HEK293T (cell line): ENCODE results near the gene CATSPERD.
"Not testable (repeated sequence)": the region's sequence is repeated elsewhere in the genome, so short reads cannot be mapped to it uniquely, and the experiment has no call there.

Experiments
- CTCF ChIA-PET: fragments of 350-600 bp; formaldehyde crosslinking; extraction: SDS; loops from one replicate; lab custom pipeline; 2021; ENCODE audit warnings: antibody characterized with exemption, inconsistent platforms; lab: Yijun Ruan, JAX
- POLR2A ChIA-PET: fragments of 350-600 bp; formaldehyde crosslinking; extraction: SDS; loops from one replicate; lab custom pipeline; 2020; ENCODE audit warnings: antibody characterized with exemption, inconsistent platforms; lab: Yijun Ruan, JAX
- DNase-seq: peaks from one replicate; pipeline ENCODE4 v3.0.0; 2012; ENCODE audit warnings: mixed read lengths; ENCODE audit errors: extremely low spot score
- ARNT ChIP-seq: fragments of 450-650 bp; IDR thresholded peaks from 2 replicates; pipeline ENCODE4 v1.6.1; 2017; ENCODE audit warnings: mild to moderate bottlenecking
- BHLHE40 ChIP-seq: fragments of 450-650 bp; IDR thresholded peaks from 2 replicates; pipeline ENCODE4 v1.6.1; 2016; ENCODE audit warnings: mild to moderate bottlenecking, moderate library complexity, borderline replicate concordance
- CTBP1 ChIP-seq: fragments of 450-650 bp; IDR thresholded peaks from 2 replicates; pipeline ENCODE4 v1.6.1; 2016; ENCODE audit warnings: borderline replicate concordance
- ELF4 ChIP-seq: fragments of 450-650 bp; IDR thresholded peaks from 2 replicates; pipeline ENCODE4 v1.6.1; 2017; ENCODE audit warnings: antibody characterized with exemption
- FOXA1 ChIP-seq: fragments of 450-650 bp; IDR thresholded peaks from 2 replicates; pipeline ENCODE4 v1.6.1; 2016; ENCODE audit warnings: mild to moderate bottlenecking
- FOXK2 ChIP-seq: fragments of 450-650 bp; IDR thresholded peaks from 2 replicates; pipeline ENCODE4 v1.6.1; 2016; ENCODE audit warnings: mild to moderate bottlenecking
- FOXM1 ChIP-seq: fragments of 450-650 bp; IDR thresholded peaks from 2 replicates; pipeline ENCODE4 v1.6.1; 2017; ENCODE audit warnings: mild to moderate bottlenecking, borderline replicate concordance
- HDGF ChIP-seq: fragments of 450-650 bp; IDR thresholded peaks from 2 replicates; pipeline ENCODE4 v1.6.1; 2017; ENCODE audit warnings: antibody characterized with exemption, borderline replicate concordance
- L3MBTL2 ChIP-seq: fragments of 450-650 bp; conservative IDR thresholded peaks from 2 replicates; pipeline ENCODE4 v1.6.1; 2016; ENCODE audit warnings: mild to moderate bottlenecking
- LEF1 ChIP-seq: fragments of 450-650 bp; IDR thresholded peaks from 2 replicates; pipeline ENCODE4 v1.6.1; 2017; ENCODE audit warnings: mild to moderate bottlenecking, borderline replicate concordance
- NFRKB ChIP-seq: fragments of 450-650 bp; IDR thresholded peaks from 2 replicates; pipeline ENCODE4 v1.6.1; 2016; ENCODE audit warnings: mild to moderate bottlenecking, moderate library complexity
- PKNOX1 ChIP-seq: fragments of 450-650 bp; IDR thresholded peaks from 2 replicates; pipeline ENCODE4 v1.6.1; 2016
- SP1 ChIP-seq: fragments of 450-650 bp; IDR thresholded peaks from 2 replicates; pipeline ENCODE4 v1.6.1; 2017
- SUZ12 ChIP-seq: fragments of 450-650 bp; IDR thresholded peaks from 2 replicates; pipeline ENCODE4 v1.6.1; 2016; ENCODE audit warnings: mild to moderate bottlenecking
- TARDBP ChIP-seq: fragments of 450-650 bp; IDR thresholded peaks from 2 replicates; pipeline ENCODE4 v1.6.1; 2016
- ZNF384 ChIP-seq: fragments of 450-650 bp; IDR thresholded peaks from 2 replicates; pipeline ENCODE4 v1.6.1; 2016

The CATSPERD gene

GRCh38 chr19:5719274-5719960, 1.0 kb upstream of the CATSPERD start:
- POLR2A ChIA-PET = interaction anchor here (0.9 to 4.9 kb wide), 21 partner anchors 12 to 185 kb away, joined by 3 to 49 read pairs (median 7); partner anchors contain the start of genes DUS3L, RPL36, SAFB and SAFB2
- TF ChIP-seq TARDBP (no peak), ELF4 (no peak), ZNF384 (no peak), BHLHE40 (no peak), HDGF (no peak), PKNOX1 (no peak), FOXM1 (no peak), NFRKB (no peak), SP1 (no peak), FOXK2 (no peak), ARNT (no peak), FOXA1 (no peak)
- no peak for DNase-seq
- CTCF ChIA-PET = interaction anchor here (1.0 to 1.5 kb wide), 3 partner anchors 30 to 85 kb away, joined by 4 to 6 read pairs (median 4); partner anchors contain the start of gene RPL36

GRCh38 chr19:5727453-5728050, 7.1 kb downstream of the CATSPERD start:
- no peak for TF ChIP-seq SP1
- TF ChIP-seq ZNF384 = no peak
- TF ChIP-seq ELF4 = no peak
- no peak for TF ChIP-seq ARNT
- no peak for TF ChIP-seq NFRKB
- TF ChIP-seq FOXM1 = no peak
- TF ChIP-seq CTBP1 = no peak
- TF ChIP-seq SUZ12 = no peak
- no peak for TF ChIP-seq BHLHE40
- ChIA-PET POLR2A (no interaction called here), CTCF (interaction anchor here (1.1 kb wide), 1 partner anchor 22 kb away, joined by 6 read pairs; no protein-coding TSS in a partner anchor)
- no peak for DNase-seq

- not testable (repeated sequence) for DNase-seq
- ChIA-PET CTCF (interaction anchor here (0.6 to 1.0 kb wide), 2 partner anchors 71 to 905 kb away, joined by 3 to 4 read pairs; no protein-coding TSS in a partner anchor), POLR2A (interaction anchor here (1.7 kb wide), 1 partner anchor 13 kb away, joined by 7 read pairs; the partner anchor contains the start of genes CATSPERD and LONP1)
Measured at GRCh38 chr19:5733172-5733571, 12.7 kb downstream of the CATSPERD start.

- TF ChIP-seq BHLHE40 (no peak), ZNF384 (no peak), FOXA1 (no peak), SP1 (no peak)
- ChIA-PET CTCF (no interaction called here), POLR2A (interaction anchor here (1.2 kb wide), 1 partner anchor 18 kb away, joined by 3 read pairs; the partner anchor contains the start of genes CATSPERD and LONP1)
- DNase-seq = no peak
Measured at GRCh38 chr19:5738423-5738822, 18.0 kb downstream of the CATSPERD start.

- TF ChIP-seq FOXM1 = no peak
- no peak for TF ChIP-seq NFRKB
- no peak for TF ChIP-seq SP1
- TF ChIP-seq CTBP1 = no peak
- no peak for TF ChIP-seq SUZ12
- TF ChIP-seq BHLHE40 = no peak
- no peak for TF ChIP-seq LEF1
- no peak for TF ChIP-seq FOXK2
- TF ChIP-seq ARNT = no peak
- TF ChIP-seq HDGF = no peak
- TF ChIP-seq ELF4 = no peak
- no peak for TF ChIP-seq FOXA1
- no peak for TF ChIP-seq ZNF384
- TF ChIP-seq TARDBP = no peak
- TF ChIP-seq PKNOX1 = no peak
- no peak for TF ChIP-seq L3MBTL2
- ChIA-PET POLR2A (no interaction called here), CTCF (no interaction called here)
- DNase-seq = no peak
Measured at GRCh38 chr19:5742051-5742450, 21.6 kb downstream of the CATSPERD start.

- TF ChIP-seq CTBP1 (no peak), LEF1 (no peak), SUZ12 (no peak), SP1 (no peak), TARDBP (no peak), HDGF (no peak), BHLHE40 (no peak), ZNF384 (no peak), FOXA1 (no peak), NFRKB (no peak), ARNT (no peak), FOXK2 (no peak), ELF4 (no peak), FOXM1 (no peak), PKNOX1 (no peak), L3MBTL2 (no peak)
- POLR2A ChIA-PET = interaction anchor here (1.3 to 1.5 kb wide), 2 partner anchors 23 to 85 kb away, joined by 3 to 4 read pairs; partner anchors contain the start of gene CATSPERD
- CTCF ChIA-PET = interaction anchor here (1.1 kb wide), 1 partner anchor 60 kb away, joined by 3 read pairs; no protein-coding TSS in a partner anchor
- no peak for DNase-seq
Measured at GRCh38 chr19:5743630-5744029, 23.2 kb downstream of the CATSPERD start.

GRCh38 chr19:5744999-5745398, 24.6 kb downstream of the CATSPERD start:
- DNase-seq, POLR2A ChIA-PET, CTCF ChIA-PET: not testable (repeated sequence)

- DNase-seq, POLR2A ChIA-PET: not testable (repeated sequence)
- CTCF ChIA-PET = interaction anchor here (0.6 to 1.1 kb wide), 2 partner anchors 21 to 1231 kb away, joined by 3 to 6 read pairs; partner anchors contain the start of gene PLIN4
Measured at GRCh38 chr19:5748920-5749319, 28.5 kb downstream of the CATSPERD start.
